Neuron (in vitro differentiated cells): ENCODE data around the gene SIK2.
A peak's percentile ranks its signal among the peaks of the same experiment; 100 is the strongest.

Experiments used
- H2AFZ ChIP-seq: one replicate; pipeline ENCODE4 v1.6.1; 2013; ENCODE audit warnings: low read depth, mild to moderate bottlenecking, inconsistent platforms, low read length, moderate library complexity
- H3K27me3 ChIP-seq: one replicate; pipeline ENCODE4 v1.6.1; 2013; ENCODE audit warnings: low read length; ENCODE audit not compliant: insufficient read depth
- H3K36me3 ChIP-seq: one replicate; pipeline ENCODE4 v1.6.1; 2013; ENCODE audit warnings: low read length; ENCODE audit not compliant: insufficient read depth
- H3K4me1 ChIP-seq: one replicate; pipeline ENCODE4 v1.6.1; 2013; ENCODE audit warnings: low read length; ENCODE audit not compliant: insufficient read depth
- H3K4me3 ChIP-seq: 2 replicates; pipeline ENCODE4 v1.5.1; 2013; ENCODE audit warnings: mild to moderate bottlenecking, low read length, moderate library complexity
- H3K9me3 ChIP-seq: one replicate; pipeline ENCODE4 v1.6.1; 2013; ENCODE audit warnings: low read length

The SIK2 gene

GRCh38 chr11:111727431-111727830 lies 125.2 kb downstream of the SIK2 start:
- peaks cover 49% of the 10 kb centered on the region for H3K36me3 ChIP-seq
- no peak overlapping the region for H2AFZ ChIP-seq
- H3K4me3 ChIP-seq, result no peak overlapping the region
- H3K9me3 ChIP-seq, result no peaks in the 10 kb centered on the region
- peaks cover 25% of the 10 kb centered on the region for H3K4me1 ChIP-seq
- H3K27me3 ChIP-seq, result no peaks in the 10 kb centered on the region

GRCh38 chr11:111729071-111729830 lies 127.0 kb downstream of the SIK2 start:
- Histone ChIP-seq H2AFZ (no peak overlapping the region), H3K9me3 (no peaks in the 10 kb centered on the region), H3K36me3 (peaks cover 33% of the 10 kb centered on the region), H3K4me1 (peaks cover 42% of the 10 kb centered on the region), H3K4me3 (no peak overlapping the region), H3K27me3 (no peaks in the 10 kb centered on the region)

- no peaks in the 10 kb centered on the region for H3K9me3 ChIP-seq
These were observed 127.6 kb downstream of the SIK2 start for GRCh38 chr11:111729831-111730311.

GRCh38 chr11:111730871-111731591 lies 128.8 kb downstream of the SIK2 start:
- no peaks in the 10 kb centered on the region for H3K9me3 ChIP-seq
- H2AFZ ChIP-seq, result no peak overlapping the region
- peaks cover 59% of the 10 kb centered on the region for H3K4me1 ChIP-seq
- H3K36me3 ChIP-seq, result peaks cover 19% of the 10 kb centered on the region
- no peak overlapping the region for H3K4me3 ChIP-seq
- no peaks in the 10 kb centered on the region for H3K27me3 ChIP-seq

More at GRCh38 chr11:111729831-111730311, 127.6 kb downstream of the SIK2 start:
- H3K4me3 ChIP-seq, result no peak overlapping the region
- no peak overlapping the region for H2AFZ ChIP-seq
- H3K4me1 ChIP-seq, result peaks cover 48% of the 10 kb centered on the region
- peaks cover 27% of the 10 kb centered on the region for H3K36me3 ChIP-seq
- H3K27me3 ChIP-seq, result no peaks in the 10 kb centered on the region

- Histone ChIP-seq H3K9me3 (no peaks in the 10 kb centered on the region), H3K4me1 (peaks cover 67% of the 10 kb centered on the region), H2AFZ (no peak overlapping the region), H3K36me3 (peaks cover 12% of the 10 kb centered on the region), H3K4me3 (no peak overlapping the region), H3K27me3 (no peaks in the 10 kb centered on the region)
These were observed 129.6 kb downstream of the SIK2 start for GRCh38 chr11:111731821-111732220.

GRCh38 chr11:111733016-111733415 lies 130.8 kb downstream of the SIK2 start:
- Histone ChIP-seq H3K36me3 (peaks cover under 1% of the 10 kb centered on the region), H3K4me3 (no peak overlapping the region), H3K4me1 (peaks cover 79% of the 10 kb centered on the region), H2AFZ (no peak overlapping the region), H3K27me3 (no peaks in the 10 kb centered on the region), H3K9me3 (no peaks in the 10 kb centered on the region)

GRCh38 chr11:111733611-111734088 lies 131.4 kb downstream of the SIK2 start:
- Histone ChIP-seq H3K4me1 (peaks cover 86% of the 10 kb centered on the region), H3K27me3 (no peaks in the 10 kb centered on the region), H2AFZ (no peak overlapping the region), H3K36me3 (no peaks in the 10 kb centered on the region), H3K4me3 (no peak overlapping the region), H3K9me3 (no peaks in the 10 kb centered on the region)

GRCh38 chr11:111734101-111734953 lies 132.1 kb downstream of the SIK2 start:
- Histone ChIP-seq H3K27me3 (no peaks in the 10 kb centered on the region), H3K9me3 (no peaks in the 10 kb centered on the region), H2AFZ (no peak overlapping the region), H3K36me3 (no peaks in the 10 kb centered on the region), H3K4me1 (peaks cover 85% of the 10 kb centered on the region), H3K4me3 (no peak overlapping the region)

- H3K9me3 ChIP-seq, result no peaks in the 10 kb centered on the region
- H3K4me3 ChIP-seq, result no peak overlapping the region
- H3K4me1 ChIP-seq, result peaks cover 79% of the 10 kb centered on the region
- H3K27me3 ChIP-seq, result no peaks in the 10 kb centered on the region
- H2AFZ ChIP-seq, result no peak overlapping the region
- no peaks in the 10 kb centered on the region for H3K36me3 ChIP-seq
These were observed 132.7 kb downstream of the SIK2 start for GRCh38 chr11:111734954-111735261.

GRCh38 chr11:111735262-111736116 lies 133.2 kb downstream of the SIK2 start:
- Histone ChIP-seq H2AFZ (no peak overlapping the region), H3K9me3 (no peaks in the 10 kb centered on the region), H3K4me3 (peak overlapping the region; percentile 2), H3K4me1 (peaks cover 73% of the 10 kb centered on the region), H3K36me3 (peaks cover under 1% of the 10 kb centered on the region), H3K27me3 (no peaks in the 10 kb centered on the region)

- H3K4me1 ChIP-seq, result peaks cover 67% of the 10 kb centered on the region
- no peak overlapping the region for H3K4me3 ChIP-seq
- no peak overlapping the region for H2AFZ ChIP-seq
- H3K27me3 ChIP-seq, result no peaks in the 10 kb centered on the region
- H3K9me3 ChIP-seq, result no peaks in the 10 kb centered on the region
- H3K36me3 ChIP-seq, result peaks cover 7% of the 10 kb centered on the region
These were observed 133.9 kb downstream of the SIK2 start for GRCh38 chr11:111736181-111736590.
